Measurements from ENCODE around the gene FGD3. TPM values are rescaled to one million over a fixed set of nuclear protein-coding genes. Genes with fewer than 3 reads are reported as not detected.

Gene FGD3
- total RNA-seq, 1 donor from 2014 or later: 1.8 TPM

DNA sequence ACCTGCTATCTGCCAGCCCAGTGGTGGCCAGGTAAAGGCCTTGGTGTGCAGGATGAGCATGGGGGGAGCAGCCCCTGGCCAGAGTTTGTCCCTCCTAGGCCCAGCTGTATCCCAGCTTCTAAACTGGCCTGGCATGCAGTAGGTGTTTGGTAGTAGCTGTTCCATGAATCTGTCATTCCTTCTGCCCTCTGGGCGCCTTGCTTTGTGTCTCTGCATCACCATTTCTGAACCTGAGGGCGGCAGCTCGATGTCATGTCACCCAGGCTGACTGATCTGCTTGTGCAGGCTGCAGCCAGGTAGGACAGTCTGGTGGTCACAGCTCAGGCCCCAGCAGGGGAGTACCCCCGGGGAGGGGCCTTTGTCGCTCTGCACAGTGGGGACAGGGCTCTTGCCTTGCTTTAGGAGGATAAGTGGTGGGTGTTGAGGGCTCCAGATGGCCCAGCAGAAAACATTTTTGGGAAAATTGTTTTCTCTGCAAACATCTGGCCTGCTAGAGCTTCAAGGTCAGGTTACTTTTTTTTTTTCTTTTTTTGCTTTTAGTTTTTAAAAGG, 106.5 kb downstream of the FGD3 start:
- peaks cover 24% of the 10 kb centered on the region for H3K4me1 ChIP-seq
- no peak for DNase-seq
- no peak overlapping the region for H3K4me3 ChIP-seq
- TF ChIP-seq, protein P1, sequence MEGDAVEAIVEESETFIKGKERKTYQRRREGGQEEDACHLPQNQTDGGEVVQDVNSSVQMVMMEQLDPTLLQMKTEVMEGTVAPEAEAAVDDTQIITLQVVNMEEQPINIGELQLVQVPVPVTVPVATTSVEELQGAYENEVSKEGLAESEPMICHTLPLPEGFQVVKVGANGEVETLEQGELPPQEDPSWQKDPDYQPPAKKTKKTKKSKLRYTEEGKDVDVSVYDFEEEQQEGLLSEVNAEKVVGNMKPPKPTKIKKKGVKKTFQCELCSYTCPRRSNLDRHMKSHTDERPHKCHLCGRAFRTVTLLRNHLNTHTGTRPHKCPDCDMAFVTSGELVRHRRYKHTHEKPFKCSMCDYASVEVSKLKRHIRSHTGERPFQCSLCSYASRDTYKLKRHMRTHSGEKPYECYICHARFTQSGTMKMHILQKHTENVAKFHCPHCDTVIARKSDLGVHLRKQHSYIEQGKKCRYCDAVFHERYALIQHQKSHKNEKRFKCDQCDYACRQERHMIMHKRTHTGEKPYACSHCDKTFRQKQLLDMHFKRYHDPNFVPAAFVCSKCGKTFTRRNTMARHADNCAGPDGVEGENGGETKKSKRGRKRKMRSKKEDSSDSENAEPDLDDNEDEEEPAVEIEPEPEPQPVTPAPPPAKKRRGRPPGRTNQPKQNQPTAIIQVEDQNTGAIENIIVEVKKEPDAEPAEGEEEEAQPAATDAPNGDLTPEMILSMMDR (IDR thresholded peaks at IDR 0.05; ENCODE audit: borderline replicate concordance): no peak
- no peak overlapping the region for H3K27ac ChIP-seq (replicated peaks)
- intact Hi-C loops (cut with micrococcal nuclease): no loop called here
- H3K27me3 ChIP-seq (ENCODE audit: low read depth): peaks cover 6% of the 10 kb centered on the region
- no peaks in the 10 kb centered on the region for H3K36me3 ChIP-seq
- no peaks in the 10 kb centered on the region for H3K9me3 ChIP-seq (replicated peaks)

DNA sequence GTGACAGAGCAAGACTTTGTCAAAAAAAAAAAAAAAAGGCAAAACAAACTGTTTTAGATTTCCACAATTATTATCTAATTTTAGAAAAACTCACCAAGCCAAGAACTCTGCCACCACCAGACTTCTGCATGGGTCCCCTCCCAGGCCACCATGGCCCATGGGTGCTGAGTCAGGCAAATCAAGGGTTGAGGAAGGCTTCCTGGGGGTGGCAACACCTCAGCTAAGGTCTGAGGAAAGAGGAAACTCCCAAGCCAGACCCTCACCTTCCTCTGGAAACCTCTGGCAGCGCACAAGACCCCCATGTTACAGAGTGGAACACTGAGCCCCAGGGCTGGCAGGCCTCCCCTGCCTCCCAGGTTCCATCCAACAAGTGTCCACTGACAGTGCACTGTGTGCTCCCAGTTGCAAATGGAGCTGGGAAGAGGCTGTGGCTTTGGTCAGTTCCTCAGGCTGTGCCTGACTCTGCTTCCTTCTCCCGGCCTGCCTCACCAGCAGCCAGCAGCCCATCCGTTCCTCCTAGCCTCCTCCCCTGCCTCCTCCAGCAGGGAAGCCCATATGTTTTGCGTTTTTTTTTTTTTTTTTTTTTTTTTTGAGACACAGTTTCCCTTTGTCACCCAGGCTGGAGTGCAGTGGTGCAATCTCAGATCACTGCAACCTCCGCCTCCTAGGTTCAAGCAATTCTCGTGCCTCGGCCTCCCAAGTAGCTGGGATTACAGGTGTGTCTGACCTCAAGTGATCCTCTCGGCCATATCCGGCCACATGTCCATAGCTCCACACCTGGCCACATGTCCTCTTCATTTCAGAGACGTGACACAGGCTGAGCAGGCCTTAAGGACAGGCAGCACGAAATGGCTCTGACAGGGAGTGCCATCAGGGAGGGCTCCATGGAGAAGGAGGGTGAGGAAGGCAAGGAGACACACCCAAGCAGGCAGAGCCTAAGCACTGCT, 107.7 kb downstream of the FGD3 start:
- Histone ChIP-seq H3K4me1 (peaks cover 36% of the 10 kb centered on the region), H3K36me3 (no peaks in the 10 kb centered on the region), H3K9me3 (replicated peaks) (no peaks in the 10 kb centered on the region), H3K4me3 (no peak overlapping the region), H3K27me3 (ENCODE audit: low read depth) (peaks cover 18% of the 10 kb centered on the region), H3K27ac (replicated peaks) (no peak overlapping the region)
- TF ChIP-seq, protein P1 (IDR thresholded peaks at IDR 0.05; ENCODE audit: borderline replicate concordance): no peak
- intact Hi-C loops (cut with micrococcal nuclease): no loop called here
- no peak for DNase-seq

DNA sequence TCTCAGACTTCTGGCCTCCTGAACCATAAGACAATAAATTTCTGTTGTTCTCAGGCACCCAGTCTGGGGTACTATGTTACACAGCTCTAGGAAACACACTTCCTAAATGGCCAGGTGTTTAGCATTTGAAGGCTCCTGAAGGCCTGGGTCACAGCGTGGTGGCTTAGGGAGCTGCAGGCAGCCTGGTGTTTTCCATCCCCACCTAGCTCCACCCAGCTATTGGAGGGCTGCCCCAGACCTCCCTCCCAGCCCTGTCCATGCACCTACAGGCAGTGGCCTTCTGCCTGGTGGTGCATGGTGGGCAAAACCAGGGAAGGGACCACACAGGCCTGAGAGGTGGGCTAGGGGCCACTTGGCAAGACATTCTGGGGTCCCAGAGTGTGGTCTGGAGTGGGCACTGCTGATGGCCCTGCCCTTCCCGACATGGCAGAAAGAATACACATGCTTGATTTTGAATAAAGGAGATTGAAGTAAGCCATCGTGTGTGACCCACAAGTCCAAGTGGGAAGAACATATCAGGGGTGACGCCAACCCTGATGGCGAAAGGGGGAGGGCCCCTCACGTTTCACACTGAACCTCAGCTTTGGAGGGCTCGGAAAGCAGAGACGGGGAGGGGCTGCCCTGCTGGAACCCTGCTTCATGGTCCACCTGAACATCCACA, 109.8 kb downstream of the FGD3 start:
- Histone ChIP-seq H3K27ac (replicated peaks) (no peak overlapping the region), H3K9me3 (replicated peaks) (no peaks in the 10 kb centered on the region), H3K27me3 (ENCODE audit: low read depth) (peaks cover 36% of the 10 kb centered on the region), H3K4me1 (peaks cover 29% of the 10 kb centered on the region), H3K4me3 (no peak overlapping the region), H3K36me3 (no peaks in the 10 kb centered on the region)
- no peak for DNase-seq
- TF ChIP-seq, protein P1 (IDR thresholded peaks at IDR 0.05; ENCODE audit: borderline replicate concordance): no peak
- intact Hi-C loops (cut with micrococcal nuclease): no loop called here

DNA sequence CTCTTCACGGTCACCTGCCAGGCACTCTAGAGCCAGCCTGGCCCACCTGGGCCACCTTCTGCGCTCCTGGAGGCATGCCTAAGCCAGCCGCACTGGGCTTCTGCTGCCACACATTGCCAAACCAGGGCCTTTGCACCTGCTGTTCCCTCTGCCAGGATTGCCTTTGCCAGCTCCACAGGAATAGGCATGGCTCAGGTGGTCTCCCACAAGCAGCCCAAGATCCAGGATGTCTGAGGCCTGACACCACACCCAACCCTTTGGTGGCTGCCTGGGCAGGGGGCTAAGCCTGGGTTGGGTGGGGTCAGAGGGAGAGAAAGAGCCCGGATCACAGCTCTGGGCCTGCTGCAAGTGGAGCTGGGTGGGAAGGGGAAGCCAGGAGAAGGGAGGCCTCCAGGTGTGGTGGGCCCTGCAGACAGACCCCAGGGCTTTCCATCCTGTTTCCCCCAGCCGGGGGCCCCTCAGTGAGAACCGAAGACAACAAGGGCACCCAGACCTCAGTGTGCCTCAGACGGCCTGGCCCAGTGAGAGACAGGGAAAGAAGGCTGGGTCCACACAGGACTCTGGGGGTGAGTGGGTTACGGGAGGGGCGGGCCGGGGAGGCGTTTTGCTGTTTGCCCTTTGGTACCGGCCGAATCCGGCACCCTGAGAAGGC, 110.5 kb downstream of the FGD3 start:
- H3K4me1 ChIP-seq: peaks cover 25% of the 10 kb centered on the region
- no peaks in the 10 kb centered on the region for H3K36me3 ChIP-seq
- peak overlapping the region; percentile 63 for H3K4me3 ChIP-seq
- TF ChIP-seq, protein P1 (IDR thresholded peaks at IDR 0.05; ENCODE audit: borderline replicate concordance): no peak
- DNase-seq: no peak
- H3K27me3 ChIP-seq (ENCODE audit: low read depth): peaks cover 43% of the 10 kb centered on the region
- H3K27ac ChIP-seq (replicated peaks): no peak overlapping the region
- no peaks in the 10 kb centered on the region for H3K9me3 ChIP-seq (replicated peaks)
- intact Hi-C loops (cut with micrococcal nuclease): no loop called here

DNA sequence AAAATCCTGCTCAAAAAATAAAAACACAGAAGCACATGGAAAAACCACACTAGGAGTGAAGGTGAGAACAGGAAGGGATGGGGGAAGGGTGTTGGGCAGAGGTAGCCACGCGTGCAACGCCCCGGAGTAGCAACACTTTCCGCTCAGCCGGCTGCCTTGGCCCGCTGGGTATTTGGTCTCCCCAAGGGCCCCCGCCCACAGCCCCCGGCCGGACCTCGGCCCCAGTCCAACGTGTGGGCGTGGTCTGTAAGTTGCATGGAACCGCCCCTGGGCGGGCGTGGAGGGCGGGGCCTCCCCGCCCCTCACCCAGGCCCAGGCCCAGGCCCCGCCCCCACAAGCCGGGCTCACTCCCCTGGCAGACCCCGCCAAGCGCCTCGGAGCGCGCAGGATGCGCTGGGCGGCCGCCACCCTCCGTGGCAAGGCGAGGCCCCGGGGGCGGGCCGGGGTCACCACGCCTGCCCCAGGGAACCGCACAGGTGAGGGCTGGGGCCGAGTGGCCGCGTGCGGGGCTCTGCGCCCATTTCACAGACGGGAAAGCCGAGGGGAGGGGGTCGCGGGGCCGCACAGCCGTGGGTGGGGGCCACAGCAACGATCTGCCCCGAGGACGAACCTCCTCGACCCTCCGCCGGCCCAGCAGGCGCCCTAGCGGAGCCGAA, 111.2 kb downstream of the FGD3 start, which contains the start of gene SUSD3:
Gene SUSD3 (plus strand): TSS at position 347 of the 656 bp plus-strand sequence. CDS start 42 bp downstream, at position 389.
- peak; percentile 54 for DNase-seq
- H3K27ac ChIP-seq (replicated peaks): no peak within 1 kb of the TSS
- H3K27me3 ChIP-seq (ENCODE audit: low read depth): peaks cover 45% of the 10 kb centered on the region

More for the DNA sequence above, 111.2 kb downstream of the FGD3 start, which contains the start of gene SUSD3:
- H3K4me3 ChIP-seq: peak within 1 kb of the TSS; percentile 63
- intact Hi-C loops (cut with micrococcal nuclease): no loop called here
- TF ChIP-seq, protein P1 (IDR thresholded peaks at IDR 0.05; ENCODE audit: borderline replicate concordance): no peak
- H3K4me1 ChIP-seq: peaks cover 25% of the 10 kb centered on the region
- H3K36me3 ChIP-seq: no peaks in the 10 kb centered on the region
- H3K9me3 ChIP-seq (replicated peaks): no peaks in the 10 kb centered on the region

Data from left ventricle myocardium inferior (tissue), 1 donor.